Coronary artery (tissue), 2 donors: ENCODE data around the gene TFDP2.

Source experiments
- DNase-seq: peaks from one replicate; pipeline ENCODE4 v3.0.0-alpha.2; 2017; ENCODE audit warnings: low spot score
- H3K27ac ChIP-seq, 2 donors: fragments of 200-600 bp; sonication (generic); one replicate each; pipeline ENCODE4 v1.5.1; 2016 to 2019
- H3K4me3 ChIP-seq: fragments of 200-600 bp; sonication (generic); 2 replicates; pipeline ENCODE4 v1.5.1; 2016; ENCODE audit warnings: mild to moderate bottlenecking, moderate library complexity
- CTCF ChIP-seq: fragments of 200-600 bp; sonication (generic); IDR thresholded peaks from one replicate; pipeline ENCODE4 v1.5.1; 2019; ENCODE audit warnings: antibody characterized with exemption

Gene TFDP2

GRCh38 chr3:142065932-142066331, 83.4 kb downstream of the TFDP2 start:
- DNase-seq = no peak
- no peak for TF ChIP-seq CTCF
- Histone ChIP-seq H3K27ac (no peak overlapping the region), H3K4me3 (no peak overlapping the region)

GRCh38 chr3:142065344-142065743, 84.0 kb downstream of the TFDP2 start:
- Histone ChIP-seq H3K27ac (no peak overlapping the region), H3K4me3 (no peak overlapping the region)
- no peak for TF ChIP-seq CTCF
- no peak for DNase-seq

GRCh38 chr3:142064454-142064853, 84.9 kb downstream of the TFDP2 start:
- DNase-seq = no peak
- no peak overlapping the region for H3K4me3 ChIP-seq
- no peak overlapping the region for H3K27ac ChIP-seq
- no peak for TF ChIP-seq CTCF

GRCh38 chr3:142057331-142057725, 92.0 kb downstream of the TFDP2 start:
- no peak for DNase-seq
- Histone ChIP-seq H3K27ac (no peak overlapping the region), H3K4me3 (no peak overlapping the region)
- TF ChIP-seq CTCF = no peak

- no peak for DNase-seq
- no peak for TF ChIP-seq CTCF
- Histone ChIP-seq H3K4me3 (no peak overlapping the region), H3K27ac (no peak overlapping the region)
These were observed 92.6 kb downstream of the TFDP2 start for GRCh38 chr3:142056656-142057330.

- DNase-seq = no peak
- H3K4me3 ChIP-seq = no peak overlapping the region
- no peak for TF ChIP-seq CTCF
- no peak overlapping the region for H3K27ac ChIP-seq
These were observed 95.5 kb downstream of the TFDP2 start for GRCh38 chr3:142053835-142054234.

GRCh38 chr3:142053244-142053643, 96.1 kb downstream of the TFDP2 start:
- no peak overlapping the region for H3K4me3 ChIP-seq
- H3K27ac ChIP-seq = no peak overlapping the region
- DNase-seq = no peak
- no peak for TF ChIP-seq CTCF
